GM18951 (cell line): ENCODE measurements around the gene TUBB6.

Experiments
- POLR2A ChIP-seq: IDR thresholded peaks from 4 replicates; pipeline ENCODE4 v1.6.1; 2011; ENCODE audit warnings: mild to moderate bottlenecking; ENCODE audit not compliant: insufficient read length, insufficient read depth; ENCODE audit errors: extremely low read depth
- in situ Hi-C: fragments of 300-500 bp; cut with MboI; formaldehyde crosslinking; loops from one replicate; pipeline ENCODE4 v1.12.0; 2022; ENCODE audit warnings: low sequenced_read_pairs, mixed read lengths, inconsistent platforms; ENCODE audit not compliant: unreplicated experiment

Gene TUBB6

DNA sequence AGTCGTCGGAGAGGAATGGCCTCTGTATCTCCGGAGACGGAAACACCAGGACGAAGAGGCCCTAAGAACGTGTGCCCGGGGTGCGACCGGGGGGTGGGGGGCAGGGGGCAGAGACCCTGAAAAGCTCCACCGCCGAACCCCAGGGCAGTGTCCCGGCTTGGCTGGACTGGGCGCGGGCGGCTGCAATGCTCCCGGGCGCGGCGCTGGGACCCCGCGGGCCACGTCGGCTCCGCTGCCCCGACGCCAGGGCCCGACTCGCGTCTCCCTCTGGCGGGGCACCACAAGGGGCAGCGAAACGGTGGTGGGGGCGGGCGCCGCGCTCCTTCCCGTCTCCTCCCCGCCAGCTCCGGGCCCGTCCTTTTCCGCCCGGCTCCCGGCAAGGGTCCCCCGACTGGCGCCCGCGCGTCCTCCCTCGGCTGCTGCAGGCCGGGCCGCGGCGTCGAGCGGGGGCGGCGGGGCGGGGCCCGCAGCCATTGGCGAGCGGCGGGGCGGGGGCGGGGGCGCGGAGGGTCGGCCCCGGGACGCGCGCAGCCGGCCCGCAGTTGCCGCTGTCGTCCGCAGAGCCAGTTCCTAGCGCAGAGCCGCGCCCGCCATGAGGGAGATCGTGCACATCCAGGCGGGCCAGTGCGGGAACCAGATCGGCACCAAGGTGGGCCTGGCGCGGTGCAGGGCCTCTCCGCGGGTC lies at the start of gene TUBB6:
TUBB6 (plus strand) TSS at position 541 of the 685 bp plus-strand sequence; CDS start at position 593, 52 bp downstream.
- in situ Hi-C loops = no loop called here

DNA sequence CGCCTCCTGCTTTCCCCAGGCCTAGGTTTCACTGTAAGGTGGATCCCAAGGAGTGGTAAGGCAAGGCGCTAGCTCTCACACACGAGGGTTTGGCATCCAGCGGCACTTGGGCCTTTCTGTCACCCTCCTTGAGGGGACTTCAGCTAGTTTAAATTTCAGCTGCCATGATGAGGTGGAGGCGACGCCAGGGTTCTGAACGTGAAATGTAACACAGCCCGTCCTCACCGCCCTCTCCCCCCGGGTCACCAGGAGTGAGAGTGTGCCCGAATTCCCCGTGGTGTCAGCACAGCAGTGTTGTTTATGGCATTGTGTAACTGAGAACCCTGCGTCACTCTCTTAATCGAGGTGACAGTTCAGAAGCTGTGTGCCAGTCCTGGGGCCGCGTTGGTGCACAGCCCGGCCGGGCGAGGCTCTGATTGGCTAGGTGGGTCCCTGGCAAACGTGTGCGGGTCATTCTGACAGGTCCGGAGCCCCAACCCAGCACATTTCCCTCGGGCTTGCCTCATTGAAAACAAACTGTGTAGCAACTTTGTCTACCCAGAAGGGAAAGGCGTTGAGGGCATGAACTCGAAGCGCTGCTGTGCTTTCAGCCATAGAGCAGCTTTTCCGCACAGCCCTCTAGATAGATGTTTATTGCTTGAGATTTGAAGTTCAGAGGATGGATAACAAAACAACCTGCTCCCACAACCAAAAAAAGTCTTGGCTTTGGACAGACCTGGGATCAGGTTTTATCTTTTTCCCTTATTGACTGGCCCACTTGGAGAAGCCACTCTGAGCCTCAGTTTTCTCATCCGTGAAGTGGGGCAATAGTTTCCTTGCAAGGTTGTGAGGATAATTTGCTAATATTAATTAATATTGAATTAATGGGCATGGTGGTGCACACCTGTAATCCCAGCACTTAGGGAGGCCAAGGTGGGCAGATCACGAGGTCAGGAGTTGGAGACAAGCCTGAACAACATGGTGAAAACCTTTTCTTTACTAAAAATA lies 49.0 kb upstream of the TUBB6 start:
- in situ Hi-C loops = no loop called here
- no peak for TF ChIP-seq POLR2A

More for the DNA sequence above, at the start of gene TUBB6:
- peak; percentile 60 for TF ChIP-seq POLR2A

DNA sequence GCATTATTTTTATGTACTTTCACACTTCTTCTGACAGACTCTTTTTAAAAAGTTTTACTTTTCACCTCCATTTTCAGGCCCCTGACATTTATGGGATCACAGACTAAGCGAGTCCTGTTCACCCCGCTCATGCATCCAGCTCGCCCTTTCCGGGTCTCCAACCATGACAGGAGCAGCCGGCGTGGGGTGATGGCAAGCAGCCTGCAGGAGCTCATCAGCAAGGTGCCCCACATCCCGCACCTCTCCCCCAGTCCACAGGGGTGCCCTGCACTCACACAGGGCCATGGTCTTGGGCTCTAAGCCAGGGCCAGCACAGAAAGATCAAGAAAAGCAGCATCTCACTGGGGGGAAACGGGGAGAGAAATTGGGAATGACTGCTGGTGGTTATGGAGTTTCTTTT lies 45.3 kb upstream of the TUBB6 start:
- no peak for TF ChIP-seq POLR2A
- in situ Hi-C loops = no loop called here

DNA sequence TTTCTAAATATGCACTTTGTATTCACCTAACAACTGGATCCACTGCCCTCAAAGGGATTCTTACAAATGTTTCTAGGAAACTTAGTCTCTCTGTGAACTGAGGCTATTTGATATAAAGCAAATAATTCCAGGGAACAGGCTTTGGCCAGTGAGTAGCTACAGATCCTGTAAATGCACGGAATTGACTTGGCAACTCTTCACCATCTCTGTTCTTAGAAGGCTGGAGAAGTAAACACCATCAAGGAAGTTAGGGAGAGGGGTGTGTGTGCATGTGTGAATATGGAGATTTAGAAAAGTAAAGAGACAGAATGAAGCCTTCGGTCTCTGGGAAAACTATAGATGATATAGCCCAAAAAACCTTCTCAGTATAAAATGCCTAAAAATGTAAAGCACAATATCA lies 43.2 kb upstream of the TUBB6 start:
- TF ChIP-seq POLR2A = no peak
- in situ Hi-C loops = no loop called here

DNA sequence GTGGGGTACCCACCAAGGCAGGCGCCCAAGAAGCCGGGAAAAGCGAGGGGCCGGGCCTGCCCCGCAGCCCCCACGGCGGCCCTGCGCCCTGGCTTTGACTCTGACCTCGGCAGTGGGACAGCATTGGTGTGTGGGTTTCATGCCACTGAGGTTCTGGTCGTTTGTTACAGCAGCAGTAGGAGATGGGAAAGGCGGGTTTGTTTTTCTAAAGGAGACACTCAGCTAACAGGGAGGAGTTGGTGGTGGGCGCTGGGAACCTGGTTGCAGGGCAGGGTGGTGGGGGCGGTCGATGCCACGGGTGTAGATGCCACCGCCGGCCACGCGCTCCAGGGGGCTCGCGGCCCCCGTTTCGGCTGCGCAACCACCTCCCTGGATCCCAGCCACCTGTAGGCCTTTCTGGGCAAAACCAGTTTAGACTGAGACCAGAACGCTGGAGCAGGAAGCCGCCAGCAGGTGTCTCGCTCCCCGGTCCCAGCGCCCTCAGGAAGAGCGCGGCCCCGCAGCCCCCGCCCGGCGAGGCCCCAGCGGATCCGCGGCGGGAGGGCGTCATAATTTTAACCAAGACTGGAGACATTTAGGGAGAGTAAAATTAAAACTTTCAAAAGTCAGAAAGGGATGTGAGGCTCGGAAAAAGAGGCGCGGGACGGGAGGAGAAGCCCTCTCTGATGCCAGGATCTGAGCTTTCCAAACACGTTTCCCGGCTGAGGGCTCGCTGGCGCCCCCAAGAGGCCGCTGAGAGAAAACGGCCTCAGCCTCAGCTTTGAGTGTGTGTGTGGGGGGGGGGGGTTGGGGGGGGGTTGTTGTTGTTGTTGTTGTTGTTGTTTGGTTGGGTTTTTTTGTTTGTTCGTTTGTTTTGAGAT lies 36.4 kb upstream of the TUBB6 start:
- no peak for TF ChIP-seq POLR2A
- in situ Hi-C loops = no loop called here

DNA sequence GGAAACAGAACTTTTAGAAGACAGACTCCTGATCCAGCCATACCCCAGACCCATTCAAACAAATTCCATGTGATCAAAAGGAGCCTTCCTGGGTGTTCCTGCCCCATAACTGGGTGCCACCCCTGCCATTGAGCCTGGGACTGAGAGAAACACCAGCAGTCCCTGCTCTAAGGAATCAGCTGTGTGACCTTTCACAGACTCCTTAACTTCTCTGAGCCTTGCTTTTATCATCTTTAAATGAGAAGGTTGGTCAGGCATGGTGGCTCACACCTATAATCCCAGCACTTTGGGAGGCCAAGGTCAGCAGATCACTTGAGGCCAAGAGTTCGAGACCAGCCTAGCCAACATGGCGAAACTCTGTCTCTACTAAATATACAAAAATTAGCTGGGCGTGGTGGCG lies 33.2 kb upstream of the TUBB6 start:
- TF ChIP-seq POLR2A = no peak
- in situ Hi-C loops = no loop called here

DNA sequence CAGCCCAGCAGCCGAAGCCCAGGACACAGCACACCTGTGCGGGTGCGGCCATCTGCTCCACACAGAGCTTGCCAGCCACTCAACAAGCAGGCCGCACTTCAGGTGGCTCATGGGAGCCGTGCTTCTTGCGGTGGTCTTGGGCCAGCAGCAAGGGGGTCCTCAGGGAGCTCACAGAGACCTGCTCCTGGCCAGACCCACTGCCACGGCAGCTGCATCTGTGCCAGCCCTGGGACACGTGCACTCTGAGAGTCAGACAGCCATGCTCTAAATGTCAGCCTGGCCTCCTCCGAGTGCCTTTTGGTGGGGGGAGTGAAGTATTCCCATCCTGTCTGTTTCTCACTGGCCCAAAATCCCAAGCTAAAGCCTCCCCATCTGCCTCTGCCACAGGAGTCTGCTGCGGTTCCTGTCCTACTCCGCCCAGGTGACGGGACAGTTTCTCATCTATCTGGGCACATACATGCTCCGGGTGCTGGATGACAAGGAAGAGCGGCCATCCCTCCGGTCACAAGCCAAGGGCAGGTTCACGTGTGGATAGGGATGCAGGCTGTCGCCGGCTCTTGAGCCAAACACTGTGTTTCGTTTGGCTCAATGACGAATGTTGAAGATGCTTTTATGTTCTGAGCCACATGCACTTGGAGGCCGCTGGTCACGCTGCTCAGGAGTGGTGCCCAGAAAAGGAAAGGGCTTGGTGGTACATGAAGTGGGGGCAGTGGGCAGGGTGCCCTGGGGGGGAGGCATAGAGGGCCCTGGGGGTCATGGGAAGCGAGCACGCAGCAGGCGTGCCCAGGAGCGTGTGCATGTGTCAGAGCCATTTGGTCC lies 31.1 kb upstream of the TUBB6 start:
- in situ Hi-C loops = no loop called here
- TF ChIP-seq POLR2A = no peak

DNA sequence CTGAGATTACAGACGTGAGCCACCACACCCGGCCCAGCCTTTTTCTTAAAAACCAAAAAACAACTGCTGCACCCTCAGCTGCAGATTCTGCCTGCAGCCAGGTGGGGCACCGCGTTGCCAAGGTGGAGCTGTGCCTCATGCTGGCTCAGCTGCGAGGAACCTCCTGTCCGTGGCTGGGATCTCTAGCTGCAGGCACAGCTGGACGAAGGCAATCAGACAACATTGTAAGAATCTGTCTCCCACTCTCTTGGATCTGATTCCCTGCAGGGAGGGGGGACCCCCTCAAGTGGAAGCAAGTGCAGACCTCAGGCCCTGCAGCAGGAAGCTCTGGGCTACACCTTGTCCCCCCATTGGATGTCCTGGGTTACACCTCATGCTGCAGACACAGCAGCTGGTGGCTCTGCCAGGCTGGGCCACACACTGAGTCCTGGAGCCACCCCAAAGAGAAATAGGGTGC lies 29.8 kb upstream of the TUBB6 start:
- in situ Hi-C loops = no loop called here
- TF ChIP-seq POLR2A = no peak

DNA sequence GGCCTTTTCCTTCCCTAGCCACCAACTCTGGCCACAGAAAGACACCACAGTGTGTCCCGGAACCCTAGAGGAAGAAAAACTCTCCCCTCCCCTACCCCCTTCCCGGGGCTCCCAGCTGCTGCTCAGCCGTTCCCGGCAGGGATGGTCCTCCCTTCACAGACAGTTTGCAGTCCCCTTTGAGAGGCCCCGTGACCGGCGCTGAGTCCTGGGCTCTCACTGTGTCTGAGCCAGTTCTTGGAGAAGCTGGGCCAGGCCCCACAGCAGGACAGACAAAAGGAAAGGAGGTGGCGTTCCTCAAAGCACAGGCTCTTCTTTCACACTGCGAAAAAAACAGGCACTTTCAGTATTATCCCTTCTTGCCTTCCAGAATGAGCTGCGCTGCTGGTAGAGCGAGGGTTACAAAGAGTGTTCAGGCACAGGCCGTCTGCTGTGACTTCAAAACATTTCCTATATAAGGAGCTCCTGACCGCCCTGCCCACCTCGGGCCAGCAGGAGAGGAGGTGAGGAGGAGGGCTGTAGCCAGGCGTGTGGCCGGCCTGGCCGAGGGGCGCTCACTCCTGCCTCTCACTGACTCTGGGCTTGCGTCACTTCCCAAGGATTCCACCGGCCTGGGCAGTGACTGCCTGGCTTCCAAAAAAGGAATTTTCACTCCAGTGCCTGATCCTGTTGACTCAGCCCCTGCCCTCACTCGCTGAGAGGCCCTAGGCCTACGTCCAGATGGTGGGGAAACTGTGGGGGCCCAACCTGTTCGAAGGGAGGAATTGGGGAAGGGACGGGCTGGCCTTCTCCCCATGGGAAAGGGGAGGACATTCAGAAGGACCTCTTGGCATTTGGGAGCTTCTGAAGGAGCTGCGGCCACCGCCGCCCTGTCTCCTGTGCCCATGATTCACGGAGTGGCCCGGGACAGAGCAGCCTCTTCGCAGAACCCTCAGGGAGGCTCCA lies 29.0 kb upstream of the TUBB6 start:
- TF ChIP-seq POLR2A = no peak
- in situ Hi-C loops = no loop called here

DNA sequence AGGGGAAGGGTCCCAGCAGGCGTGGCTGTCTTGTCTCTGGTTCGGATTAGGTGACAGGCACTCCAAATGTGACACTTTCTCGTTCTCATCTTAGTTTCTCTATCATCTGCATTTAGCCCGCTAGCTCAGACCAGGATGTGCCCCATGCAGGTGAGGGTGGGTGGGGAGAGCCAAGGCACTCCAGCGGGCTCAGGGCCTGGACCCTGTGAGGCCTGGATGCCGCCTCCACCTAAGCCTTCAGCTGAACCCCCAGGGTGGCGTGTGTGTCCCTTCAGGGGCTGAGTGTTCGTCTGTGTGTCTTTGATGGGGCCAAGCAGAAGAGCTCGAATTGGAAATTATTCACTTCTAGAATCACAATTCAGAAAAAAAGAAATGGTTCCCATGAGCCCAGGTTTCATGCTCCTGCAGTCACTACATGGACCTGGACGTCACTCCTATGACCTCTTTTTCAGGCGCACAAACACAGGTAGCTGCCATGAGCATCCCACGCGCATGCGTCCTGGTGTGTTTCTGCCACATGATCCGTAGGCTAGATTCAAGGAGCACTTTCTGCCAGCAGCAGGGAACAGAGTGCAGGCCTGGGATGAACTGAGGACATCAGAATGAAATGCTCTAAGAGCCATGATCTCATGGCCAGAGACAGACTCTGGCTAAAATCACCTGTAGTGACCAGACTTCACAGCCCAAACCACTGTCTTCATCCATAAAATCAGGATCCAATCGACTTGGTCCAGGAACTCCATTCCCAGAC lies 28.1 kb upstream of the TUBB6 start:
- in situ Hi-C loops = no loop called here
- TF ChIP-seq POLR2A = no peak
